Adrenal gland (tissue), 12 donors: Measurements from ENCODE around the gene ALX4. TPM values are rescaled to one million over a fixed set of nuclear protein-coding genes. Genes with fewer than 3 reads are reported as not detected.
A peak's percentile ranks its signal among the peaks of the same experiment; 100 is the strongest.

Experiments used
- DNase-seq, 7 donors: peaks; one replicate each; pipeline ENCODE4 v3.0.0-alpha.2; 2019 to 2020
- H3K27ac ChIP-seq, 5 donors: fragments of 200-600 bp; sonication (generic) in 4 of 5; 1 replicate in 3 of 5; 2 replicates in 2 of 5; pipeline versions ENCODE4 v1.5.1 to v1.8.0; 2016 to 2020; ENCODE audit warnings: mild to moderate bottlenecking in 1 of 5
- H3K27me3 ChIP-seq: fragments of 200-600 bp; 2 replicates; pipeline ENCODE4 v1.8.0; 2021
- H3K36me3 ChIP-seq, 2 donors: fragments of 200-600 bp; replicated peaks in 1 of 2; 1 replicate in 1 of 2; 2 replicates in 1 of 2; pipeline versions ENCODE4 v1.5.1 to v1.8.0; 2018 to 2022
- H3K4me1 ChIP-seq, 2 donors: fragments of 200-600 bp; replicated peaks in 1 of 2; 1 replicate in 1 of 2; 2 replicates in 1 of 2; pipeline versions ENCODE4 v1.5.1 to v1.8.0; 2018 to 2021
- H3K4me3 ChIP-seq, 4 donors: fragments of 200-600 bp; sonication (generic) in 3 of 4; one replicate each; pipeline ENCODE4 v1.5.1; 2016 to 2018
- H3K9me3 ChIP-seq, 3 donors: fragments of 200-600 bp; sonication (generic) in 1 of 3; replicated peaks in 1 of 3; 1 replicate in 2 of 3; 2 replicates in 1 of 3; pipeline versions ENCODE4 v1.5.1 to v1.8.0; 2016 to 2021
- CTCF ChIP-seq, 6 experiments: fragments of 450-650 bp in 4 of 6; fragments of 200-600 bp in 2 of 6; sonication (generic) in 1 of 6; IDR thresholded peaks; 1 replicate in 5 of 6; 2 replicates in 1 of 6; pipeline versions ENCODE4 v1.5.1 to v1.8.0; 2016 to 2021; ENCODE audit warnings: antibody characterized with exemption in 6 of 6, mild to moderate bottlenecking in 2 of 6, moderate library complexity in 1 of 6
- POLR2A ChIP-seq, 2 donors: fragments of 450-650 bp; IDR thresholded peaks; one replicate each; pipeline ENCODE4 v1.6.1; 2017; ENCODE audit warnings: antibody characterized with exemption in 2 of 2, mild to moderate bottlenecking in 2 of 2, moderate library complexity in 1 of 2
- WGBS, 4 donors: extraction: QIAGEN DNeasy Blood & Tissue Kit in 2 of 4; methylation state at CpG; one replicate each; pipeline versions ENCODE4 v1.1.5 to v1.1.7; 2013 to 2017; 5-methylcytosine and 5-hydroxymethylcytosine counted together
- intact Hi-C, 2 donors: fragments of 100-400 bp; cut with DNase I; formaldehyde crosslinking; loops; one replicate each; pipeline versions ENCODE4 v1.14.1 to v1.15.0; 2022 to 2023
- polyA plus RNA-seq, 3 donors: library from polyadenylated mRNA; stranded (reverse); fragments of 200-250 nt in 2 of 3; fragments of 350-450 nt in 1 of 3; fragmentation: Illumina TruSeq in 1 of 3; extraction: RNeasy Lipid Tissue Mini Kit (QIAGEN cat#74804) in 1 of 3; gene quantifications; one replicate each; pipeline ENCODE4 v1.2.3, GENCODE V29; 2013 to 2014
- total RNA-seq, 9 donors: library from RNA; depleted of rRNA in 4 of 9; stranded (reverse); fragments of >200 nt in 4 of 9; fragments of 120-200 nt in 1 of 9; fragmentation: NEBNext Ultra II Directional in 1 of 9; extraction: Animal tissue kit (Norgen Biotek cat#: 25700) in 1 of 9; gene quantifications; one replicate each; pipeline versions ENCODE4 v1.1.0 to v1.2.4, GENCODE V29; 2013 to 2023
- donor health status: healthy with polysubstance abuse.
- donor health status: Bipolar disorder and iron deficiency.
- donor health status: DM: yes; HTN: yes; CAD: no.
- donor health status: DM: no; HTN: no; CAD: no.
- donor health status: DM: no; HTN: no; CAD: no.
- donor health status: DM: yes; HTN: yes; CAD: no.

ALX4 gene
- total and polyA plus RNA-seq, 12 donors: 0.03 to 0.06 TPM; not detected in 10

DNA sequence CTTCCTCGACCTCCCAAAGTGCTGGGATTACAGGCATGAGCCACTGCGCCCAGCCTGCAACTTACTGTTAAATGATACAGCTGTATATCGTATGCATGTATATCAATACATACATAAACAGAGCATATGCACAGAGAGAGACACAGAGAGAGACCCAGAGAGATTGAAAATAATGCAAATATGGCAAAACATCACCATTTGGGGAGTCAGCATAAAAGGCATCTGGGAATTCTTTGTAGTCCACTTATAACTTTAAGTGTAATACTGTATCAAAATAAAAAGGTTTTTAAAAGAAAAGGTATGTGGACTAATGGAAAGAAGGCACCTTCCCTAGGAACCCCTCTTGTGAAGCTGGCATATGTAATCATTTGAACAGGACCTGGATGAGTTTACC is 21.8 kb downstream of the ALX4 start:
- no peak for TF ChIP-seq CTCF (IDR thresholded peaks at IDR 0.05)
- TF ChIP-seq POLR2A (IDR thresholded peaks at IDR 0.05): no peak
- intact Hi-C loops: no loop called here
- no peak overlapping the region for H3K4me3 ChIP-seq
- DNase-seq: no peak
- WGBS, 4 donors: 87 to 94% (median 93%) methylated on average over 3 of the region's 3 CpGs
- H3K36me3 ChIP-seq: no peaks in the 10 kb centered on the region
- no peaks in the 10 kb centered on the region for H3K4me1 ChIP-seq
- no peaks in the 10 kb centered on the region for H3K9me3 ChIP-seq
- H3K27me3 ChIP-seq: no peaks in the 10 kb centered on the region
- no peak overlapping the region for H3K27ac ChIP-seq

DNA sequence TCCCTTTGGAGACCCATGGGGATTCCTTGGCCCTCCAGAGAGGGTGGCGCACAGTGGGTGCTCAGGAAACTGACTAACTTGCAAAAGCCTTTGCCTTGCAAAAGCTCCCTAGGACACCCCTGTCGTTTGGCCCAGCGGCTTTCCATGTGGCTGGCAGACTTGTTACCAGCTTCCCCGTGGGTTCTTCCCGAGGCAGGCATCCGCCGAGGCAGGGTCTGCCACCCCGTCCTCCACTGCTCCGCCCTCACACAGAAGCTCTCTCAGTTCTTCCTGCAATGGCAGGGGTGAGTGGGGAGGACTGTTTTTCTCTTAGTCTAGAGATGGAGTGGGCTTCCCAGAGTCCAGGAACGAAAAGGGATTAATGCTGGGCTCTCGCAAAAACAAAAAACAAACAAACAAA is 23.0 kb downstream of the ALX4 start:
- DNase-seq: no peak
- no peaks in the 10 kb centered on the region for H3K9me3 ChIP-seq
- H3K4me3 ChIP-seq: no peak overlapping the region
- intact Hi-C loops: loop anchor here in 1 of 2 donors (2.0 kb wide), 1 partner anchor 252 kb away; no protein-coding TSS in a partner anchor
- 72 to 83% (median 78%) methylated on average over 10 to 11 of the region's 11 CpGs for WGBS, 4 donors
- no peak overlapping the region for H3K27ac ChIP-seq
- H3K4me1 ChIP-seq: no peaks in the 10 kb centered on the region
- no peak for TF ChIP-seq CTCF (IDR thresholded peaks at IDR 0.05)
- TF ChIP-seq POLR2A (IDR thresholded peaks at IDR 0.05): no peak
- no peaks in the 10 kb centered on the region for H3K36me3 ChIP-seq
- no peaks in the 10 kb centered on the region for H3K27me3 ChIP-seq

GRCh38 chr11:44286268-44286880 is 23.6 kb downstream of the ALX4 start:
- Histone ChIP-seq H3K9me3 (no peaks in the 10 kb centered on the region), H3K27me3 (no peaks in the 10 kb centered on the region), H3K4me1 (no peaks in the 10 kb centered on the region), H3K36me3 (no peaks in the 10 kb centered on the region), H3K27ac (no peak overlapping the region), H3K4me3 (no peak overlapping the region)
- peak; percentile 35 to 64 (median 51) for DNase-seq
- no peak for TF ChIP-seq POLR2A (IDR thresholded peaks at IDR 0.05)
- TF ChIP-seq CTCF (IDR thresholded peaks at IDR 0.05): peak; percentile 86 to 95 (median 92)
- intact Hi-C loops: loop anchor here in 1 of 2 donors (2.0 kb wide), 1 partner anchor 252 kb away; no protein-coding TSS in a partner anchor
- WGBS, 4 donors: 49 to 65% (median 53%) methylated on average over 10 of the region's 10 CpGs

DNA sequence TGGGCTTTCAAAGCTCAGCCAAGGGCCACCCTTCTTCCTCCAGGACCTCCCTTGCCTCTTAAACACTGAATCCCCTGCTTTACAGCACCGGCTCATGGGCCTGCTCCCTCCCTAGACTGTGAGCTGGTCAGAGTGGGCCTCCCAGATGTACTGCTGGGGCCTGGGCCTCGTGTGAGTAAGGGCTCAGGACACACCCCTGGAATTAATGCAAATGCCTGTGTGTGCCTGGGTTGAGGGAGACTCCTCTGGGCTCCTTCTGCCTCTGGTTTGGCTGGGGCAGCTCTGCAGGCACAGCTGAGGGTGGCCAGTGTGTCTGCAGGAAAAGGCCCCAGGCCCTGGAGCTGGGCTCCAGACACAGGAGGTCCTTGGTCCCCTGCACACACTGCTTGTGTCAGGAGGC is 24.2 kb downstream of the ALX4 start:
- TF ChIP-seq CTCF (IDR thresholded peaks at IDR 0.05) (no peak), POLR2A (IDR thresholded peaks at IDR 0.05) (no peak)
- H3K27ac ChIP-seq: no peak overlapping the region
- intact Hi-C loops: loop anchor here in 1 of 2 donors (2.0 kb wide), 1 partner anchor 253 kb away; no protein-coding TSS in a partner anchor
- H3K9me3 ChIP-seq: no peaks in the 10 kb centered on the region
- 62 to 81% (median 64%) methylated on average over 2 of the region's 2 CpGs for WGBS, 4 donors
- H3K36me3 ChIP-seq: no peaks in the 10 kb centered on the region
- no peaks in the 10 kb centered on the region for H3K4me1 ChIP-seq
- no peaks in the 10 kb centered on the region for H3K27me3 ChIP-seq
- H3K4me3 ChIP-seq: no peak overlapping the region
- DNase-seq: no peak
